ENCODE results near the gene VGLL4. TPM values are rescaled to one million over a fixed set of nuclear protein-coding genes. Genes with fewer than 3 reads are reported as not detected.

VGLL4 gene
- total RNA-seq, 2 donors from 2014 or later, result 47.5 to 49.7 TPM

GRCh38 chr3:11558002-11558401 lies 85.7 kb downstream of the VGLL4 start:
- Histone ChIP-seq H3K4me3 (ENCODE audit: low read length) (no peak overlapping the region), H3K36me3 (ENCODE audit: control insufficient read depth, insufficient read depth, low read length) (peaks cover 30% of the 10 kb centered on the region), H3K4me1 (ENCODE audit: control insufficient read depth, insufficient read depth, low read length) (peaks cover 5% of the 10 kb centered on the region), H3K27ac (ENCODE audit: low read depth, low read length) (peak overlapping the region; percentile 1), H3K9ac (ENCODE audit: extremely low read depth, low read length, poor library complexity, severe bottlenecking) (no peak overlapping the region), H3K27me3 (ENCODE audit: control insufficient read depth, insufficient read depth, low read length, poor library complexity, severe bottlenecking) (no peaks in the 10 kb centered on the region), H3K9me3 (ENCODE audit: control insufficient read depth, low read length) (no peaks in the 10 kb centered on the region)
- Mint-ChIP-seq H3K36me3 (ENCODE audit: low read depth) (peaks cover 28% of the 10 kb centered on the region), H3K4me1 (peaks cover 2% of the 10 kb centered on the region), H3K4me3 (no peak overlapping the region), H3K27me3 (ENCODE audit: insufficient read depth) (no peaks in the 10 kb centered on the region), H3K27ac (peak overlapping the region; percentile 33), H3K9me3 (no peaks in the 10 kb centered on the region)
- WGBS, 2 experiments (ENCODE audit: insufficient coverage in 1 of 2, insufficient read length in 1 of 2), result 93 to 95% methylated on average over 9 to 13 of the region's 13 CpGs
- TF ChIP-seq, protein P1, sequence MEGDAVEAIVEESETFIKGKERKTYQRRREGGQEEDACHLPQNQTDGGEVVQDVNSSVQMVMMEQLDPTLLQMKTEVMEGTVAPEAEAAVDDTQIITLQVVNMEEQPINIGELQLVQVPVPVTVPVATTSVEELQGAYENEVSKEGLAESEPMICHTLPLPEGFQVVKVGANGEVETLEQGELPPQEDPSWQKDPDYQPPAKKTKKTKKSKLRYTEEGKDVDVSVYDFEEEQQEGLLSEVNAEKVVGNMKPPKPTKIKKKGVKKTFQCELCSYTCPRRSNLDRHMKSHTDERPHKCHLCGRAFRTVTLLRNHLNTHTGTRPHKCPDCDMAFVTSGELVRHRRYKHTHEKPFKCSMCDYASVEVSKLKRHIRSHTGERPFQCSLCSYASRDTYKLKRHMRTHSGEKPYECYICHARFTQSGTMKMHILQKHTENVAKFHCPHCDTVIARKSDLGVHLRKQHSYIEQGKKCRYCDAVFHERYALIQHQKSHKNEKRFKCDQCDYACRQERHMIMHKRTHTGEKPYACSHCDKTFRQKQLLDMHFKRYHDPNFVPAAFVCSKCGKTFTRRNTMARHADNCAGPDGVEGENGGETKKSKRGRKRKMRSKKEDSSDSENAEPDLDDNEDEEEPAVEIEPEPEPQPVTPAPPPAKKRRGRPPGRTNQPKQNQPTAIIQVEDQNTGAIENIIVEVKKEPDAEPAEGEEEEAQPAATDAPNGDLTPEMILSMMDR (conservative IDR thresholded peaks at IDR 0.05), result no peak
- peak; percentile 34 for DNase-seq

- no peak overlapping the region for H3K27ac Mint-ChIP-seq
- Histone ChIP-seq H3K27ac (ENCODE audit: low read depth, low read length) (peak overlapping the region; percentile 78), H3K36me3 (ENCODE audit: control insufficient read depth, insufficient read depth, low read length) (peaks cover 20% of the 10 kb centered on the region), H3K9me3 (ENCODE audit: control insufficient read depth, low read length) (no peaks in the 10 kb centered on the region), H3K4me3 (ENCODE audit: low read length) (no peak overlapping the region), H3K4me1 (ENCODE audit: control insufficient read depth, insufficient read depth, low read length) (peaks cover 5% of the 10 kb centered on the region), H3K9ac (ENCODE audit: extremely low read depth, low read length, poor library complexity, severe bottlenecking) (no peak overlapping the region), H3K27me3 (ENCODE audit: control insufficient read depth, insufficient read depth, low read length, poor library complexity, severe bottlenecking) (no peaks in the 10 kb centered on the region)
- 86 to 93% methylated on average over 7 to 16 of the region's 16 CpGs for WGBS, 2 experiments (ENCODE audit: insufficient coverage in 1 of 2, insufficient read length in 1 of 2)
- no peaks in the 10 kb centered on the region for H3K27me3 Mint-ChIP-seq (ENCODE audit: insufficient read depth)
- H3K36me3 Mint-ChIP-seq (ENCODE audit: low read depth), result peaks cover 23% of the 10 kb centered on the region
- no peak overlapping the region for H3K4me3 Mint-ChIP-seq
- no peak for DNase-seq
- TF ChIP-seq, protein P1 (conservative IDR thresholded peaks at IDR 0.05), result no peak
- H3K4me1 Mint-ChIP-seq, result peaks cover 2% of the 10 kb centered on the region
- H3K9me3 Mint-ChIP-seq, result no peaks in the 10 kb centered on the region
Measured at GRCh38 chr3:11556851-11557644, 86.7 kb downstream of the VGLL4 start.

- Mint-ChIP-seq H3K4me3 (no peak overlapping the region), H3K27me3 (ENCODE audit: insufficient read depth) (no peaks in the 10 kb centered on the region), H3K36me3 (ENCODE audit: low read depth) (peaks cover 26% of the 10 kb centered on the region), H3K9me3 (no peaks in the 10 kb centered on the region), H3K27ac (peak overlapping the region; percentile 66), H3K4me1 (peaks cover 2% of the 10 kb centered on the region)
- Histone ChIP-seq H3K4me3 (ENCODE audit: low read length) (no peak overlapping the region), H3K4me1 (ENCODE audit: control insufficient read depth, insufficient read depth, low read length) (peaks cover 5% of the 10 kb centered on the region), H3K36me3 (ENCODE audit: control insufficient read depth, insufficient read depth, low read length) (peaks cover 20% of the 10 kb centered on the region), H3K27me3 (ENCODE audit: control insufficient read depth, insufficient read depth, low read length, poor library complexity, severe bottlenecking) (no peaks in the 10 kb centered on the region), H3K9me3 (ENCODE audit: control insufficient read depth, low read length) (no peaks in the 10 kb centered on the region), H3K9ac (ENCODE audit: extremely low read depth, low read length, poor library complexity, severe bottlenecking) (no peak overlapping the region), H3K27ac (ENCODE audit: low read depth, low read length) (peak overlapping the region; percentile 32)
- TF ChIP-seq, protein P1 (conservative IDR thresholded peaks at IDR 0.05), result no peak
- WGBS, 2 experiments (ENCODE audit: insufficient coverage in 1 of 2, insufficient read length in 1 of 2), result 87 to 95% methylated on average over 18 to 22 of the region's 23 CpGs
- no peak for DNase-seq
Measured at GRCh38 chr3:11555881-11556633, 87.7 kb downstream of the VGLL4 start.
